Adrenal gland (tissue), 12 donors: Measurements from ENCODE around the gene CTNND2. TPM values are rescaled to one million over a fixed set of nuclear protein-coding genes. Genes with fewer than 3 reads are reported as not detected.

Experiments
- DNase-seq, 7 donors: peaks; one replicate each; pipeline ENCODE4 v3.0.0-alpha.2; 2019 to 2020
- H3K27ac ChIP-seq, 5 donors: fragments of 200-600 bp; sonication (generic) in 4 of 5; 1 replicate in 3 of 5; 2 replicates in 2 of 5; pipeline versions ENCODE4 v1.5.1 to v1.8.0; 2016 to 2020; ENCODE audit warnings: mild to moderate bottlenecking in 1 of 5
- H3K27me3 ChIP-seq: fragments of 200-600 bp; 2 replicates; pipeline ENCODE4 v1.8.0; 2021
- H3K36me3 ChIP-seq, 2 donors: fragments of 200-600 bp; replicated peaks in 1 of 2; 1 replicate in 1 of 2; 2 replicates in 1 of 2; pipeline versions ENCODE4 v1.5.1 to v1.8.0; 2018 to 2022
- H3K4me1 ChIP-seq, 2 donors: fragments of 200-600 bp; replicated peaks in 1 of 2; 1 replicate in 1 of 2; 2 replicates in 1 of 2; pipeline versions ENCODE4 v1.5.1 to v1.8.0; 2018 to 2021
- H3K4me3 ChIP-seq, 4 donors: fragments of 200-600 bp; sonication (generic) in 3 of 4; one replicate each; pipeline ENCODE4 v1.5.1; 2016 to 2018
- H3K9me3 ChIP-seq, 3 donors: fragments of 200-600 bp; sonication (generic) in 1 of 3; replicated peaks in 1 of 3; 1 replicate in 2 of 3; 2 replicates in 1 of 3; pipeline versions ENCODE4 v1.5.1 to v1.8.0; 2016 to 2021
- CTCF ChIP-seq, 6 experiments: fragments of 450-650 bp in 4 of 6; fragments of 200-600 bp in 2 of 6; sonication (generic) in 1 of 6; IDR thresholded peaks; 1 replicate in 5 of 6; 2 replicates in 1 of 6; pipeline versions ENCODE4 v1.5.1 to v1.8.0; 2016 to 2021; ENCODE audit warnings: antibody characterized with exemption in 6 of 6, mild to moderate bottlenecking in 2 of 6, moderate library complexity in 1 of 6
- POLR2A ChIP-seq, 2 donors: fragments of 450-650 bp; IDR thresholded peaks; one replicate each; pipeline ENCODE4 v1.6.1; 2017; ENCODE audit warnings: antibody characterized with exemption in 2 of 2, mild to moderate bottlenecking in 2 of 2, moderate library complexity in 1 of 2
- WGBS, 4 donors: extraction: QIAGEN DNeasy Blood & Tissue Kit in 2 of 4; methylation state at CpG; one replicate each; pipeline versions ENCODE4 v1.1.5 to v1.1.7; 2013 to 2017; 5-methylcytosine and 5-hydroxymethylcytosine counted together
- intact Hi-C, 2 donors: fragments of 100-400 bp; cut with DNase I; formaldehyde crosslinking; loops; one replicate each; pipeline versions ENCODE4 v1.14.1 to v1.15.0; 2022 to 2023
- polyA plus RNA-seq, 3 donors: library from polyadenylated mRNA; stranded (reverse); fragments of 200-250 nt in 2 of 3; fragments of 350-450 nt in 1 of 3; fragmentation: Illumina TruSeq in 1 of 3; extraction: RNeasy Lipid Tissue Mini Kit (QIAGEN cat#74804) in 1 of 3; gene quantifications; one replicate each; pipeline ENCODE4 v1.2.3, GENCODE V29; 2013 to 2014
- total RNA-seq, 9 donors: library from RNA; depleted of rRNA in 4 of 9; stranded (reverse); fragments of >200 nt in 4 of 9; fragments of 120-200 nt in 1 of 9; fragmentation: NEBNext Ultra II Directional in 1 of 9; extraction: Animal tissue kit (Norgen Biotek cat#: 25700) in 1 of 9; gene quantifications; one replicate each; pipeline versions ENCODE4 v1.1.0 to v1.2.4, GENCODE V29; 2013 to 2023
- donor health status: healthy with polysubstance abuse.
- donor health status: Bipolar disorder and iron deficiency.
- donor health status: DM: yes; HTN: yes; CAD: no.
- donor health status: DM: no; HTN: no; CAD: no.
- donor health status: DM: no; HTN: no; CAD: no.
- donor health status: DM: yes; HTN: yes; CAD: no.

Gene CTNND2
- total and polyA plus RNA-seq, 12 donors, result 0.34 to 4.2 (median 1.1) TPM; not detected in 1

GRCh38 chr5:10949856-10950630, 954.2 kb downstream of the CTNND2 start:
- no peak for DNase-seq
- Histone ChIP-seq H3K27me3 (no peaks in the 10 kb centered on the region), H3K27ac (no peak overlapping the region), H3K9me3 (no peaks in the 10 kb centered on the region), H3K4me1 (no peaks in the 10 kb centered on the region), H3K36me3 (no peaks in the 10 kb centered on the region), H3K4me3 (no peak overlapping the region)
- intact Hi-C loops, result no loop called here
- 76 to 85% (median 83%) methylated on average over 5 of the region's 5 CpGs for WGBS, 4 donors
- no peak for TF ChIP-seq POLR2A (IDR thresholded peaks at IDR 0.05)

GRCh38 chr5:10946050-10946449, 958.2 kb downstream of the CTNND2 start:
- H3K9me3 ChIP-seq, result no peaks in the 10 kb centered on the region
- no peaks in the 10 kb centered on the region for H3K4me1 ChIP-seq
- no peaks in the 10 kb centered on the region for H3K36me3 ChIP-seq
- intact Hi-C loops, result no loop called here
- H3K27me3 ChIP-seq, result no peaks in the 10 kb centered on the region
- no peak overlapping the region for H3K4me3 ChIP-seq
- DNase-seq, result no peak
- H3K27ac ChIP-seq, result no peak overlapping the region
- TF ChIP-seq CTCF (IDR thresholded peaks at IDR 0.05) (no peak), POLR2A (IDR thresholded peaks at IDR 0.05) (no peak)
- WGBS, 4 donors, result 68 to 79% (median 76%) methylated on average over 4 of the region's 4 CpGs

GRCh38 chr5:10941900-10942299, 962.3 kb downstream of the CTNND2 start:
- H3K36me3 ChIP-seq, result no peaks in the 10 kb centered on the region
- DNase-seq, result no peak
- 85 to 93% (median 90%) methylated on average over 4 of the region's 4 CpGs for WGBS, 4 donors
- H3K27me3 ChIP-seq, result no peaks in the 10 kb centered on the region
- no peak for TF ChIP-seq POLR2A (IDR thresholded peaks at IDR 0.05)
- TF ChIP-seq CTCF (IDR thresholded peaks at IDR 0.05), result no peak
- H3K9me3 ChIP-seq, result no peaks in the 10 kb centered on the region
- H3K4me1 ChIP-seq, result no peaks in the 10 kb centered on the region
- no peak overlapping the region for H3K27ac ChIP-seq
- H3K4me3 ChIP-seq, result no peak overlapping the region
- intact Hi-C loops, result no loop called here

- Histone ChIP-seq H3K9me3 (no peaks in the 10 kb centered on the region), H3K4me1 (no peaks in the 10 kb centered on the region), H3K27ac (no peak overlapping the region), H3K4me3 (no peak overlapping the region), H3K36me3 (no peaks in the 10 kb centered on the region), H3K27me3 (no peaks in the 10 kb centered on the region)
- WGBS, 4 donors, result 94 to 96% (median 95%) methylated on average over 14 of the region's 14 CpGs
- TF ChIP-seq POLR2A (IDR thresholded peaks at IDR 0.05), result no peak
- no peak for TF ChIP-seq CTCF (IDR thresholded peaks at IDR 0.05)
- no peak for DNase-seq
- intact Hi-C loops, result no loop called here
Observed at GRCh38 chr5:10936081-10936855, 968.0 kb downstream of the CTNND2 start.
